HG03066 (cell line): Measurements from ENCODE around the gene MPST.
"Not testable (repeated sequence)": the region's sequence is repeated elsewhere in the genome, so short reads cannot be mapped to it uniquely, and the experiment has no call there.

ENCODE experiments used
- ATAC-seq: cut with Tn5 transposase; IDR thresholded peaks from one replicate; pipeline ENCODE4 v1.9.1; 2021; ENCODE audit warnings: low read depth; ENCODE audit not compliant: unreplicated experiment

Gene MPST

GRCh38 chr22:37058917-37059701 is 39.6 kb downstream of the MPST start:
- no peak for ATAC-seq

GRCh38 chr22:37059876-37060449 is 40.4 kb downstream of the MPST start:
- ATAC-seq = no peak

- no peak for ATAC-seq
Observed at GRCh38 chr22:37060801-37061610, 41.5 kb downstream of the MPST start.

GRCh38 chr22:37061611-37062375 is 42.3 kb downstream of the MPST start:
- no peak for ATAC-seq

- no peak for ATAC-seq
Observed at GRCh38 chr22:37062376-37062675, 42.8 kb downstream of the MPST start.

- no peak for ATAC-seq
Observed at GRCh38 chr22:37062702-37063381, 43.3 kb downstream of the MPST start.

GRCh38 chr22:37063431-37064420 is 44.2 kb downstream of the MPST start:
- no peak for ATAC-seq

- ATAC-seq = no peak
Observed at GRCh38 chr22:37064553-37064952, 45.0 kb downstream of the MPST start.

GRCh38 chr22:37065180-37065579 is 45.6 kb downstream of the MPST start:
- no peak for ATAC-seq

GRCh38 chr22:37065961-37066360 is 46.4 kb downstream of the MPST start:
- ATAC-seq = no peak

GRCh38 chr22:37067428-37067827 is 47.9 kb downstream of the MPST start:
- no peak for ATAC-seq

GRCh38 chr22:37068859-37069258 is 49.3 kb downstream of the MPST start:
- no peak for ATAC-seq

GRCh38 chr22:37069319-37069718 is 49.8 kb downstream of the MPST start:
- ATAC-seq = no peak

- ATAC-seq = no peak
Observed at GRCh38 chr22:37069719-37070118, 50.2 kb downstream of the MPST start.

- ATAC-seq = no peak
Observed at GRCh38 chr22:37070334-37070733, 50.8 kb downstream of the MPST start.

GRCh38 chr22:37070744-37071143 is 51.2 kb downstream of the MPST start:
- ATAC-seq = no peak

- ATAC-seq = not testable (repeated sequence)
Observed at GRCh38 chr22:37071850-37072592, 52.5 kb downstream of the MPST start.

GRCh38 chr22:37072673-37073072 is 53.1 kb downstream of the MPST start:
- ATAC-seq = no peak

GRCh38 chr22:37074537-37074936 is 55.0 kb downstream of the MPST start:
- ATAC-seq = no peak
